ENCODE measurements around the gene SMG1.

Gene SMG1

GRCh38 chr16:18942061-18942460, 15.9 kb upstream of the SMG1 start:
- TF ChIP-seq GATA3 (IDR thresholded peaks at IDR 0.05; ENCODE audit: low read depth, low read length) (no peak), GATA2 (IDR thresholded peaks at IDR 0.05; ENCODE audit: low read depth, low read length) (no peak)

- TF ChIP-seq GATA2 (IDR thresholded peaks at IDR 0.05; ENCODE audit: low read depth, low read length) (no peak), GATA3 (IDR thresholded peaks at IDR 0.05; ENCODE audit: low read depth, low read length) (no peak)
These were observed 15.3 kb upstream of the SMG1 start for GRCh38 chr16:18941471-18941870.

- TF ChIP-seq GATA2 (IDR thresholded peaks at IDR 0.05; ENCODE audit: low read depth, low read length) (no peak), GATA3 (IDR thresholded peaks at IDR 0.05; ENCODE audit: low read depth, low read length) (no peak)
These were observed 12.8 kb upstream of the SMG1 start for GRCh38 chr16:18938986-18939385.

GRCh38 chr16:18937390-18937789, 11.2 kb upstream of the SMG1 start:
- no peak for TF ChIP-seq GATA2 (IDR thresholded peaks at IDR 0.05; ENCODE audit: low read depth, low read length)
- TF ChIP-seq GATA3 (IDR thresholded peaks at IDR 0.05; ENCODE audit: low read depth, low read length): no peak

GRCh38 chr16:18936727-18937340, 10.6 kb upstream of the SMG1 start:
- no peak for TF ChIP-seq GATA3 (IDR thresholded peaks at IDR 0.05; ENCODE audit: low read depth, low read length)
- TF ChIP-seq GATA2 (IDR thresholded peaks at IDR 0.05; ENCODE audit: low read depth, low read length): no peak

GRCh38 chr16:18933501-18933900, 7.3 kb upstream of the SMG1 start:
- no peak for TF ChIP-seq GATA2 (IDR thresholded peaks at IDR 0.05; ENCODE audit: low read depth, low read length)
- no peak for TF ChIP-seq GATA3 (IDR thresholded peaks at IDR 0.05; ENCODE audit: low read depth, low read length)

GRCh38 chr16:18932243-18932987, 6.2 kb upstream of the SMG1 start:
- TF ChIP-seq GATA2 (IDR thresholded peaks at IDR 0.05; ENCODE audit: low read depth, low read length) (no peak), GATA3 (IDR thresholded peaks at IDR 0.05; ENCODE audit: low read depth, low read length) (no peak)

- no peak for TF ChIP-seq GATA3 (IDR thresholded peaks at IDR 0.05; ENCODE audit: low read depth, low read length)
These were observed 5.5 kb upstream of the SMG1 start for GRCh38 chr16:18931756-18932155.

GRCh38 chr16:18877734-18878133, 48.5 kb downstream of the SMG1 start:
- peak; percentile 52; the same call in 1 of the 2 replicates for TF ChIP-seq GATA3 (IDR thresholded peaks at IDR 0.05; ENCODE audit: low read depth, low read length)

- no peak for TF ChIP-seq GATA3 (IDR thresholded peaks at IDR 0.05; ENCODE audit: low read depth, low read length)
- no peak for TF ChIP-seq GATA2 (IDR thresholded peaks at IDR 0.05; ENCODE audit: low read depth, low read length)
These were observed 71.0 kb downstream of the SMG1 start for GRCh38 chr16:18855196-18855595.

- TF ChIP-seq GATA2 (IDR thresholded peaks at IDR 0.05; ENCODE audit: low read depth, low read length): no peak
- TF ChIP-seq GATA3 (IDR thresholded peaks at IDR 0.05; ENCODE audit: low read depth, low read length): no peak
These were observed 72.5 kb downstream of the SMG1 start for GRCh38 chr16:18853694-18854093.

- TF ChIP-seq GATA2 (IDR thresholded peaks at IDR 0.05; ENCODE audit: low read depth, low read length): no peak
- TF ChIP-seq GATA3 (IDR thresholded peaks at IDR 0.05; ENCODE audit: low read depth, low read length): no peak
These were observed 73.6 kb downstream of the SMG1 start for GRCh38 chr16:18852647-18853046.

GRCh38 chr16:18846416-18846815, 79.8 kb downstream of the SMG1 start:
- TF ChIP-seq GATA3 (IDR thresholded peaks at IDR 0.05; ENCODE audit: low read depth, low read length): no peak

- no peak for TF ChIP-seq GATA3 (IDR thresholded peaks at IDR 0.05; ENCODE audit: low read depth, low read length)
- TF ChIP-seq GATA2 (IDR thresholded peaks at IDR 0.05; ENCODE audit: low read depth, low read length): no peak
These were observed 83.6 kb downstream of the SMG1 start for GRCh38 chr16:18842565-18842964.

GRCh38 chr16:18841833-18842525, 84.2 kb downstream of the SMG1 start:
- TF ChIP-seq GATA2 (IDR thresholded peaks at IDR 0.05; ENCODE audit: low read depth, low read length) (no peak), GATA3 (IDR thresholded peaks at IDR 0.05; ENCODE audit: low read depth, low read length) (no peak)
